Colonic mucosa (tissue), 4 donors: ENCODE data around the gene CHD6. TPM values are rescaled to one million over a fixed set of nuclear protein-coding genes. Genes with fewer than 3 reads are reported as not detected.
"Not testable (repeated sequence)": the region's sequence is repeated elsewhere in the genome, so short reads cannot be mapped to it uniquely, and the experiment has no call there.

ENCODE experiments used
- DNase-seq: peaks from one replicate; pipeline ENCODE4 v3.0.0-alpha.2; 2020
- H3K27ac ChIP-seq: fragments of 200-600 bp; one replicate; pipeline ENCODE4 v1.8.0; 2021
- H3K27me3 ChIP-seq: fragments of 200-600 bp; one replicate; pipeline ENCODE4 v1.8.0; 2021
- H3K36me3 ChIP-seq: fragments of 200-600 bp; one replicate; pipeline ENCODE4 v1.8.0; 2021
- H3K4me1 ChIP-seq: fragments of 200-600 bp; one replicate; pipeline ENCODE4 v1.8.0; 2021; ENCODE audit warnings: mild to moderate bottlenecking
- H3K4me3 ChIP-seq: fragments of 200-600 bp; one replicate; pipeline ENCODE4 v1.8.0; 2021
- H3K9ac ChIP-seq, 2 donors: one replicate each; pipeline ENCODE4 v1.7.0; 2013; ENCODE audit warnings: control low read depth in 2 of 2, low read depth in 2 of 2, low read length in 2 of 2
- H3K9me3 ChIP-seq: fragments of 200-600 bp; one replicate; pipeline ENCODE4 v1.8.0; 2021
- intact Hi-C: fragments of 100-400 bp; cut with DNase I; formaldehyde crosslinking; loops from one replicate; pipeline ENCODE4 v1.14.1; 2022
- total RNA-seq, 2 donors: library from RNA; stranded (reverse); fragmentation: NEBNext Ultra II Directional in 1 of 2; extraction: Animal tissue kit (Norgen Biotek cat#: 25700) in 1 of 2; gene quantifications; one replicate each; pipeline ENCODE4 v1.2.1, GENCODE V29; 2021
- TF ChIP-seq, protein P1 (sequence below): fragments of 200-600 bp; IDR thresholded peaks from one replicate; pipeline ENCODE4 v1.8.0; 2022; ENCODE audit warnings: antibody characterized with exemption, mild to moderate bottlenecking
- donor health status: healthy.
- donor health status: DM: no; HTN: no; CAD: no.
- donor health status: DM: no; HTN: no; CAD: no.

Gene CHD6
- total RNA-seq, 2 donors from 2014 or later = 18.9 to 27.2 TPM

DNA sequence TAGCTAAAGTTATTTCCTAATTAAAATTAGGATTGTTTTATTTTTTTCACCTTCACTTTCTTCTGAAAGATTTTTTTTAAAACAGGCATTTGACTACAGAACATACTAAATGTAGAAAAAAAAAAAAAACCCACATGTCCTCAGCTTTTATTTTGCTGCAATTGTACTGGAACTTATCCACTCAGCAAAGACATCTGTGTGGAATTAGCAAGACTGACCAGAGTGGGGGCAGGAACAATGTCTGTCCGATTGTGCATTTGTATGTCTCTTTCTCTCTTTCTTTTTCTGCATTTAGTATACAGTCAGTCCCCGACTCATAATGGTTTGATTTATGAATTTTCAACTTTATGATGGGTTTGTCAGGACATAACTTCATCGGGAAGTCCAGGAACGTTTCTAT, 77.3 kb downstream of the CHD6 start:
- TF ChIP-seq, protein P1, sequence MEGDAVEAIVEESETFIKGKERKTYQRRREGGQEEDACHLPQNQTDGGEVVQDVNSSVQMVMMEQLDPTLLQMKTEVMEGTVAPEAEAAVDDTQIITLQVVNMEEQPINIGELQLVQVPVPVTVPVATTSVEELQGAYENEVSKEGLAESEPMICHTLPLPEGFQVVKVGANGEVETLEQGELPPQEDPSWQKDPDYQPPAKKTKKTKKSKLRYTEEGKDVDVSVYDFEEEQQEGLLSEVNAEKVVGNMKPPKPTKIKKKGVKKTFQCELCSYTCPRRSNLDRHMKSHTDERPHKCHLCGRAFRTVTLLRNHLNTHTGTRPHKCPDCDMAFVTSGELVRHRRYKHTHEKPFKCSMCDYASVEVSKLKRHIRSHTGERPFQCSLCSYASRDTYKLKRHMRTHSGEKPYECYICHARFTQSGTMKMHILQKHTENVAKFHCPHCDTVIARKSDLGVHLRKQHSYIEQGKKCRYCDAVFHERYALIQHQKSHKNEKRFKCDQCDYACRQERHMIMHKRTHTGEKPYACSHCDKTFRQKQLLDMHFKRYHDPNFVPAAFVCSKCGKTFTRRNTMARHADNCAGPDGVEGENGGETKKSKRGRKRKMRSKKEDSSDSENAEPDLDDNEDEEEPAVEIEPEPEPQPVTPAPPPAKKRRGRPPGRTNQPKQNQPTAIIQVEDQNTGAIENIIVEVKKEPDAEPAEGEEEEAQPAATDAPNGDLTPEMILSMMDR = no peak
- no peak overlapping the region for H3K4me3 ChIP-seq
- intact Hi-C loops = no loop called here

DNA sequence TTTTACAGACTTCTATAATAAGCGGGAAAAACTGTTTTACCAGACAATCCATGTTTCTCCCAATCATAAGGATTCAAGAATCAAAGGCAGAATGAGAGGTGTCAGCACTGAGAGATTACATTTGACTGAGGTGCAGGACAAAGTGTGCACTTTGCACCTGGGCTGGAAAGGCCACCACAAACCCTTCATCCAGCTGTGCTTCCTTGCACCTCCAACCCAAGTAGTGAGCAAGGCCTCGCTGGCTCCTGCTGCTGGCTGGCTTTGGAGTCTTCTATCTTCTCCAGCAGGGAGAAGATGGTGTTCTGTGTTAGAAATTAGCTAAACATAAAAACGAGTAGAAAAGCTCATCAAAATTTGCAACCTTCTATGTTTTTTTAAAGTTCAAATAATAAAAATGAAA, 77.7 kb downstream of the CHD6 start:
- intact Hi-C loops = no loop called here
- no peaks in the 10 kb centered on the region for H3K4me1 ChIP-seq
- no peak for DNase-seq
- no peaks in the 10 kb centered on the region for H3K27me3 ChIP-seq
- no peak overlapping the region for H3K4me3 ChIP-seq
- TF ChIP-seq, protein P1 = no peak
- no peaks in the 10 kb centered on the region for H3K9me3 ChIP-seq
- H3K36me3 ChIP-seq = no peaks in the 10 kb centered on the region
- H3K9ac ChIP-seq = no peak overlapping the region
- no peak overlapping the region for H3K27ac ChIP-seq

More for the DNA sequence above, 77.3 kb downstream of the CHD6 start:
- Histone ChIP-seq H3K27ac (no peak overlapping the region), H3K4me1 (no peaks in the 10 kb centered on the region), H3K9ac (no peak overlapping the region), H3K27me3 (no peaks in the 10 kb centered on the region), H3K9me3 (no peaks in the 10 kb centered on the region), H3K36me3 (no peaks in the 10 kb centered on the region)
- no peak for DNase-seq

DNA sequence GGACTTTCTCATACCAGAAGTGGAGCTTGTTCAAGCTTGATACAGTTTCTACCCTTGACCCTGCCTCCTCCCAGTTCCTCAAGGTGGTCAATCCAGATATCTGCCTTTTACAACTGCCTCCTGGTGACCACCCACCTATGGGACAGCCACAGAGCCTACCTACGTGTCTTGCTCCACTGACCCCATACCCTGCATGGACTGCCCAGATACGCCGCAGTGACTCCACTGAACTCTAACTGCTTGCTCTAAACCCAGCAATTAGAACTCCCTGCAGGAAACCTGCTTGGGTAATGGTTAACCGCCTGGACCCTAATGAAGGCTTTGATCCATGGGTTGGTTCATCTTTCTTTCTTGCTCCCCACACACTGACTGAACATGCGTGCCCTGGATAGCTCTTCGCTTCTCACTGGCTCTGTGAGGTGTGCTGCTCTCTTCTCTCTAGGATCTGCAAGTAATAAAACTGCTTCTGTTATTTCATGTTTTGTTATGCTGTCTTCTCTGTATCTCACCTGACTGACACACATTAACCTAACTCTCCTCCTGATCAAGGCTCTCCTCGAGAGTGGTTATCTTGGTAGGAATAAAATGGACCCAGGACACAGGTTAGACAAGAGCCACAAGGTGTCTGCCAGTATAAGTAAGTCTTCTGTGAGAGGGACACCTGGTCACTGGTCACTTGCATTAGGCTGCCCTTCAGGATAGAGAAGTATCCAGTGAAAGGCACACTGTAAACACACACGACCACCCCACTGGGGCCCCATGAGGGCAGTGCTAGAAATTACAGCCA, 79.2 kb downstream of the CHD6 start:
- no peaks in the 10 kb centered on the region for H3K4me1 ChIP-seq
- no peak overlapping the region for H3K27ac ChIP-seq
- no peaks in the 10 kb centered on the region for H3K36me3 ChIP-seq
- no peak for DNase-seq
- intact Hi-C loops = loop anchor here (2.0 kb wide), 1 partner anchor 100 kb away; no protein-coding TSS in a partner anchor
- H3K9ac ChIP-seq = no peak overlapping the region
- H3K27me3 ChIP-seq = no peaks in the 10 kb centered on the region
- TF ChIP-seq, protein P1 = no peak
- no peaks in the 10 kb centered on the region for H3K9me3 ChIP-seq
- no peak overlapping the region for H3K4me3 ChIP-seq

DNA sequence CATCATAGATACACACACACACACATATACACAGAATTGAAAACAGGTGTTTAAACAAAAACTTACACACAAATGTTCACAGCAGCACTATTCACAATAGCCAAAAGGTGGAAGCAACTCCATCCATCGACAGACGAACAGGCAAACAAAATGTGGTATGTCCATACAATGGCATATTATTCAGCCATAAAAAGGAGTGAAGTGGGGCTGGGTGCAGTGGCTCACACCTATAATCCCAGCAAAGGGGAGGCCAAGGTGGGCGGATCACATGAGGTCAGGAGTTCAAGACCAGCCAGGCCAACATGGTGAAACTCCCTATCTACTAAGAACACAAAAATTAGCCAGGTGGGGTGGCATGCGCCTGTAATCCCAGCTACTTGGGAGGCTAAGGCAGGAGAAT, 80.3 kb downstream of the CHD6 start:
- no peaks in the 10 kb centered on the region for H3K9me3 ChIP-seq
- DNase-seq = no peak
- H3K9ac ChIP-seq = no peak overlapping the region
- TF ChIP-seq, protein P1 = no peak
- intact Hi-C loops = loop anchor here (2.0 kb wide), 1 partner anchor 101 kb away; no protein-coding TSS in a partner anchor
- H3K27me3 ChIP-seq = no peaks in the 10 kb centered on the region
- H3K4me1 ChIP-seq = no peaks in the 10 kb centered on the region
- H3K4me3 ChIP-seq = no peak overlapping the region
- no peaks in the 10 kb centered on the region for H3K36me3 ChIP-seq
- no peak overlapping the region for H3K27ac ChIP-seq

DNA sequence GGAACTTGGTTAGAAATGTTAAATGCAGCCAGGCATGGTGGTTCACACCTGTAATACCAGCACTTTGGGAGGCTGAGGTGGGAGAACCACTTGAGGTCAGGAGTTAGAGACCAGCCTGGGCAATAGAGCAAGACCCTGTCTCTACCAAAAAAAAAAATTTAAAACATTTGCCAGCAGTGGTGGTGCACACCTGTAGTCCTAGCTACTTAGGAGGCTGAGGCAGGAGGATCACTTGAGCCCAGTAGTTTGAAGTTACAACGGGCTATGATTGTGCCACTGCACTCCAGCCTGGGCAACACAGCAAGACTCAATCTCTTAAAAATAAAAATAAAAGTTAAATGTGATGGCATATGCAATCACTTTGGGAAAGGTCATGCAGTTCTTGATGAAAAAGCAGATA, 82.6 kb downstream of the CHD6 start:
- not testable (repeated sequence) for H3K4me1 ChIP-seq

DNA sequence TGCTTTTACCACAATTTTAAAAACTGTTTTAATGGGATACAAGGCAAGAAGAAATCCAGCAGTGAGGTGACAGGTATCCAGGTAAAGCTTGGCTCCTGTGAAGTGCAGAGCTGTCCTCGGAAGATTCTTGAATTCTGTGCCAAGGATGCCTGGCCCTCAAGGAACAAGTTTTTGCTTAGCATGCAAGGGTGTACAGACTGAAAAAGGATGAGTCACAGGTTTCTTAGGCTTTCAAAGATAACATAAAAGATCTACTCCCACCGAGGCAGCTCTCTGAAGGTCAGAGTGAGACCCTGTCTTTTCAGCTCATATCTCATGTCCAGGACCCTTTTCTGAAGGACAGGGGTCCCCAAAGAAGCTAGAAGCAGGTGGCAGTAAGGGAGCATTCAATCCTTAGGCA, 83.3 kb downstream of the CHD6 start:
- intact Hi-C loops = no loop called here
- Histone ChIP-seq H3K4me3 (no peak overlapping the region), H3K27me3 (no peaks in the 10 kb centered on the region), H3K27ac (no peak overlapping the region), H3K9me3 (no peaks in the 10 kb centered on the region), H3K4me1 (no peaks in the 10 kb centered on the region), H3K9ac (no peak overlapping the region), H3K36me3 (no peaks in the 10 kb centered on the region)
- no peak for DNase-seq
- TF ChIP-seq, protein P1 = no peak

More for the DNA sequence above, 82.6 kb downstream of the CHD6 start:
- H3K9ac ChIP-seq, H3K9me3 ChIP-seq, DNase-seq, H3K36me3 ChIP-seq, intact Hi-C loops, H3K4me3 ChIP-seq, H3K27ac ChIP-seq, H3K27me3 ChIP-seq: not testable (repeated sequence)
